ENCODE results near the gene PCDHGB4.
"Not testable (repeated sequence)": the region's sequence is repeated elsewhere in the genome, so short reads cannot be mapped to it uniquely, and the experiment has no call there.

The PCDHGB4 gene

GRCh38 chr5:141387557-141388311, at the start of gene PCDHGB4:
Gene PCDHGB4 (plus strand): TSS chr5:141387698. CDS start chr5:141387885, 187 bp downstream.
- DNase-seq (ENCODE audit: low read depth in 3 of 3), result not testable (repeated sequence)

GRCh38 chr5:141338538-141339306, 48.8 kb upstream of the PCDHGB4 start, which contains the start of gene PCDHGA2:
Gene PCDHGA2 (plus strand): TSS chr5:141338760.
- DNase-seq (ENCODE audit: low read depth in 3 of 3), result no peak

- DNase-seq (ENCODE audit: low read depth in 3 of 3), result not testable (repeated sequence)
These were observed 46.6 kb upstream of the PCDHGB4 start for GRCh38 chr5:141340781-141341354.

- no peak for DNase-seq (ENCODE audit: low read depth in 3 of 3)
These were observed 44.7 kb upstream of the PCDHGB4 start for GRCh38 chr5:141342773-141343172.

- DNase-seq (ENCODE audit: low read depth in 3 of 3), result no peak
These were observed 44.1 kb upstream of the PCDHGB4 start, which contains the start of gene PCDHGA3 for GRCh38 chr5:141343242-141343952. Gene PCDHGA3 (plus strand): TSS chr5:141343829. CDS start chr5:141344034, 205 bp downstream.

- no peak for DNase-seq (ENCODE audit: low read depth in 3 of 3)
These were observed 43.5 kb upstream of the PCDHGB4 start for GRCh38 chr5:141343953-141344463.

- no peak for DNase-seq (ENCODE audit: low read depth in 3 of 3)
These were observed 42.2 kb upstream of the PCDHGB4 start for GRCh38 chr5:141345327-141345726.

GRCh38 chr5:141346017-141346416, 41.5 kb upstream of the PCDHGB4 start:
- DNase-seq (ENCODE audit: low read depth in 3 of 3), result not testable (repeated sequence)

GRCh38 chr5:141349917-141350619, 37.4 kb upstream of the PCDHGB4 start, which contains the start of gene PCDHGB1:
Gene PCDHGB1 (plus strand): TSS chr5:141350099. CDS start chr5:141350261, 162 bp downstream.
- DNase-seq (ENCODE audit: low read depth in 3 of 3), result no peak

GRCh38 chr5:141351591-141351990, 35.9 kb upstream of the PCDHGB4 start:
- no peak for DNase-seq (ENCODE audit: low read depth in 3 of 3)

GRCh38 chr5:141354900-141355469, 32.5 kb upstream of the PCDHGB4 start, which contains the start of gene PCDHGA4:
Gene PCDHGA4 (plus strand): TSS chr5:141355021. CDS start chr5:141355108, 87 bp downstream.
- DNase-seq (ENCODE audit: low read depth in 3 of 3), result no peak

- no peak for DNase-seq (ENCODE audit: low read depth in 3 of 3)
These were observed 31.9 kb upstream of the PCDHGB4 start for GRCh38 chr5:141355641-141356040.

GRCh38 chr5:141356133-141356532, 31.4 kb upstream of the PCDHGB4 start:
- no peak for DNase-seq (ENCODE audit: low read depth in 3 of 3)

- no peak for DNase-seq (ENCODE audit: low read depth in 3 of 3)
These were observed 30.5 kb upstream of the PCDHGB4 start for GRCh38 chr5:141356950-141357349.

- no peak for DNase-seq (ENCODE audit: low read depth in 3 of 3)
These were observed 27.6 kb upstream of the PCDHGB4 start, which contains the start of gene PCDHGB2 for GRCh38 chr5:141359790-141360426. Gene PCDHGB2 (plus strand): TSS chr5:141359994. CDS start chr5:141360136, 142 bp downstream.

- DNase-seq (ENCODE audit: low read depth in 3 of 3), result no peak
These were observed 26.8 kb upstream of the PCDHGB4 start for GRCh38 chr5:141360685-141361084.

- DNase-seq (ENCODE audit: low read depth in 3 of 3), result no peak
These were observed 24.8 kb upstream of the PCDHGB4 start for GRCh38 chr5:141362719-141363118.

GRCh38 chr5:141363952-141364660, 23.4 kb upstream of the PCDHGB4 start, which contains the start of gene PCDHGA5:
Gene PCDHGA5 (plus strand): TSS chr5:141364162. CDS start chr5:141364331, 169 bp downstream.
- DNase-seq (ENCODE audit: low read depth in 3 of 3), result no peak

Data from stimulated activated CD4-positive, alpha-beta T cell treated with anti-CD3 and anti-CD28 coated beads, TNF-alpha, amount 100 ng/mL, for 48 hours (primary cell).